ENCODE results near the gene TDP1.
A peak's percentile ranks its signal among the peaks of the same experiment; 100 is the strongest.

TDP1 gene

GRCh38 chr14:89983375-89983774 lies 27.6 kb downstream of the TDP1 start:
- ATAC-seq (ENCODE audit: low read depth) (no peak), DNase-seq (ENCODE audit: low spot score) (no peak)
- Histone ChIP-seq H3K4me3 (ENCODE audit: severe bottlenecking) (no peak overlapping the region), H3K27ac (ENCODE audit: poor library complexity, severe bottlenecking) (no peak overlapping the region), H3K4me1 (ENCODE audit: insufficient read depth, poor library complexity, severe bottlenecking) (no peaks in the 10 kb centered on the region), H3K9me3 (ENCODE audit: severe bottlenecking) (no peaks in the 10 kb centered on the region), H3K36me3 (ENCODE audit: low read depth) (peaks cover 93% of the 10 kb centered on the region), H3K27me3 (ENCODE audit: insufficient read depth, poor library complexity, severe bottlenecking) (no peaks in the 10 kb centered on the region)
- TF ChIP-seq CTCF (IDR thresholded peaks at IDR 0.05; ENCODE audit: poor library complexity, severe bottlenecking), result no peak

- no peak for TF ChIP-seq CTCF (IDR thresholded peaks at IDR 0.05; ENCODE audit: poor library complexity, severe bottlenecking)
- ATAC-seq (ENCODE audit: low read depth), result peak; percentile 12; the same call in 1 of the 3 replicates
- Histone ChIP-seq H3K27ac (ENCODE audit: poor library complexity, severe bottlenecking) (no peak overlapping the region), H3K4me1 (ENCODE audit: insufficient read depth, poor library complexity, severe bottlenecking) (no peaks in the 10 kb centered on the region), H3K4me3 (ENCODE audit: severe bottlenecking) (no peak overlapping the region), H3K36me3 (ENCODE audit: low read depth) (peaks cover 91% of the 10 kb centered on the region), H3K27me3 (ENCODE audit: insufficient read depth, poor library complexity, severe bottlenecking) (no peaks in the 10 kb centered on the region), H3K9me3 (ENCODE audit: severe bottlenecking) (no peaks in the 10 kb centered on the region)
- DNase-seq (ENCODE audit: low spot score), result no peak
These were observed 30.9 kb downstream of the TDP1 start for GRCh38 chr14:89986462-89987160.

GRCh38 chr14:89987161-89987475 lies 31.4 kb downstream of the TDP1 start:
- Histone ChIP-seq H3K27ac (ENCODE audit: poor library complexity, severe bottlenecking) (no peak overlapping the region), H3K9me3 (ENCODE audit: severe bottlenecking) (no peaks in the 10 kb centered on the region), H3K4me3 (ENCODE audit: severe bottlenecking) (no peak overlapping the region), H3K36me3 (ENCODE audit: low read depth) (peaks cover 91% of the 10 kb centered on the region), H3K4me1 (ENCODE audit: insufficient read depth, poor library complexity, severe bottlenecking) (no peaks in the 10 kb centered on the region), H3K27me3 (ENCODE audit: insufficient read depth, poor library complexity, severe bottlenecking) (no peaks in the 10 kb centered on the region)
- no peak for ATAC-seq (ENCODE audit: low read depth)
- no peak for DNase-seq (ENCODE audit: low spot score)
- TF ChIP-seq CTCF (IDR thresholded peaks at IDR 0.05; ENCODE audit: poor library complexity, severe bottlenecking), result no peak

- no peaks in the 10 kb centered on the region for H3K9me3 ChIP-seq (ENCODE audit: severe bottlenecking)
- no peaks in the 10 kb centered on the region for H3K27me3 ChIP-seq (ENCODE audit: insufficient read depth, poor library complexity, severe bottlenecking)
- no peak overlapping the region for H3K27ac ChIP-seq (ENCODE audit: poor library complexity, severe bottlenecking)
- no peaks in the 10 kb centered on the region for H3K4me1 ChIP-seq (ENCODE audit: insufficient read depth, poor library complexity, severe bottlenecking)
- DNase-seq (ENCODE audit: low spot score) (no peak), ATAC-seq (ENCODE audit: low read depth) (no peak)
- TF ChIP-seq CTCF (IDR thresholded peaks at IDR 0.05; ENCODE audit: poor library complexity, severe bottlenecking), result no peak
- H3K4me3 ChIP-seq (ENCODE audit: severe bottlenecking), result no peak overlapping the region
- peaks cover 94% of the 10 kb centered on the region for H3K36me3 ChIP-seq (ENCODE audit: low read depth)
These were observed 33.1 kb downstream of the TDP1 start for GRCh38 chr14:89988787-89989186.

- Histone ChIP-seq H3K36me3 (ENCODE audit: low read depth) (peaks cover 95% of the 10 kb centered on the region), H3K4me3 (ENCODE audit: severe bottlenecking) (no peak overlapping the region), H3K9me3 (ENCODE audit: severe bottlenecking) (no peaks in the 10 kb centered on the region), H3K4me1 (ENCODE audit: insufficient read depth, poor library complexity, severe bottlenecking) (no peaks in the 10 kb centered on the region), H3K27ac (ENCODE audit: poor library complexity, severe bottlenecking) (no peak overlapping the region), H3K27me3 (ENCODE audit: insufficient read depth, poor library complexity, severe bottlenecking) (no peaks in the 10 kb centered on the region)
- no peak for TF ChIP-seq CTCF (IDR thresholded peaks at IDR 0.05; ENCODE audit: poor library complexity, severe bottlenecking)
- ATAC-seq (ENCODE audit: low read depth), result no peak
- DNase-seq (ENCODE audit: low spot score), result no peak
These were observed 34.5 kb downstream of the TDP1 start for GRCh38 chr14:89990218-89990617.
